Small intestine (tissue), 16 donors: Measurements from ENCODE around the gene PPP1R2C. TPM values are rescaled to one million over a fixed set of nuclear protein-coding genes. Genes with fewer than 3 reads are reported as not detected.

Experiments
- DNase-seq, 2 donors: peaks; one replicate each; pipeline versions ENCODE4 v3.0.0 to v3.0.0-alpha.2; 2013
- FAIRE-seq: peaks from 2 replicates; lab custom pipeline; 2012; peaks lifted over from hg19 to GRCh38; lab: Jason Lieb, UNC
- H3K27ac ChIP-seq, 3 donors: one replicate each; pipeline ENCODE4 v1.5.1; 2013; ENCODE audit warnings: low read length in 2 of 3, mild to moderate bottlenecking in 2 of 3, control low read depth in 1 of 3, inconsistent platforms in 1 of 3, low read depth in 1 of 3, moderate library complexity in 1 of 3
- H3K27me3 ChIP-seq, 3 donors: one replicate each; pipeline ENCODE4 v1.6.1; 2013; ENCODE audit warnings: low read length in 3 of 3, inconsistent platforms in 1 of 3; ENCODE audit not compliant: control insufficient read depth in 3 of 3, insufficient read depth in 3 of 3
- H3K36me3 ChIP-seq, 3 donors: one replicate each; pipeline ENCODE4 v1.6.1; 2013; ENCODE audit warnings: low read length in 3 of 3, inconsistent platforms in 1 of 3, low read depth in 1 of 3, mild to moderate bottlenecking in 1 of 3, moderate library complexity in 1 of 3; ENCODE audit not compliant: control insufficient read depth in 3 of 3, insufficient read depth in 2 of 3
- H3K4me1 ChIP-seq, 3 donors: one replicate each; pipeline ENCODE4 v1.6.1; 2013; ENCODE audit warnings: low read length in 2 of 3, inconsistent platforms in 1 of 3, low read depth in 1 of 3, mild to moderate bottlenecking in 1 of 3, moderate library complexity in 1 of 3; ENCODE audit not compliant: control insufficient read depth in 3 of 3, insufficient read depth in 2 of 3
- H3K4me3 ChIP-seq, 3 donors: one replicate each; pipeline ENCODE4 v1.5.1; 2013; ENCODE audit warnings: low read length in 3 of 3, control low read depth in 1 of 3, inconsistent platforms in 1 of 3, low read depth in 1 of 3, mild to moderate bottlenecking in 1 of 3, moderate library complexity in 1 of 3
- H3K9me3 ChIP-seq, 2 donors: one replicate each; pipeline ENCODE4 v1.6.1; 2013; ENCODE audit warnings: low read depth in 1 of 2, low read length in 1 of 2; ENCODE audit not compliant: control insufficient read depth in 2 of 2, insufficient read depth in 1 of 2
- WGBS, 3 donors: extraction: QIAGEN DNeasy Blood & Tissue Kit; methylation state at CpG; one replicate each; pipeline ENCODE4 v1.1.7; 2013; 5-methylcytosine and 5-hydroxymethylcytosine counted together
- long read RNA-seq, 10 donors: transcript quantifications; one replicate each; lab custom pipeline, GENCODE V29; 2026
- polyA plus RNA-seq, 4 donors: library from polyadenylated mRNA; stranded (reverse) in 3 of 4; unstranded in 1 of 4; fragments of 200-250 nt in 3 of 4; fragments of 120-200 nt in 1 of 4; gene quantifications; one replicate each; pipeline versions ENCODE4 v1.2.1 to v1.2.3, GENCODE V29; 2013
- donor health status: healthy with polysubstance abuse.
- donor health status: control.
- donor health status: control.
- donor health status: Bipolar disorder and iron deficiency.
- donor health status: healthy.

PPP1R2C gene
- polyA plus RNA-seq: not detected
- long read RNA-seq, donor 1: 0 reads
- long read RNA-seq, donor 2: 0 reads
- long read RNA-seq, donor 3: 0 reads
- long read RNA-seq, donor 4: 0 reads
- long read RNA-seq, donor 5: 0 reads
- long read RNA-seq, donor 6: 0 reads
- long read RNA-seq, donor 7: 0 reads
- long read RNA-seq, donor 8: 0 reads
- long read RNA-seq, donor 9: 0 reads
- long read RNA-seq, donor 10: 0 reads

DNA sequence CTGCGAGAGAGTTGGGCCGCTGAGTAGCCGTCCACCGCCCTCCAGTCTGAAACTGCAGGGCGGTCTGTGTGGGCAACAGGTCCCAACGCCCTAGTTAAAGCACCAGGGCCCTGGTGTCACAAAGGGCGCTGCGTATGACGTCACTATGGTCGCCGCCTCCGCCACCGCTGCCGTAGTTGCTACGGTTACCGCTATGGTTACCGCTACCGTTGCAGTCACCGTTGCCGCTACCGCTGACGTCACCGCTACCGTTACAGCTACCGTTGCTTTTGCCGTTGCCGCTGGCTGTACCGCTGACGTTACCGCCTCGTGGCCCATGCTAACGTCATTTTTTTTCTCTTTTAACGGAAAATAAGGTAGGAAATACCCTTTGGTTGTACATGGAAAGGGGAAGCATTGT is at the start of gene PPP1R2C:
TSS of gene PPP1R2C (minus strand) at position 68 of the 400 bp plus-strand sequence. CDS start 84 bp downstream, outside the sequence.
- H3K4me3 ChIP-seq: no peak within 1 kb of the TSS
- WGBS, 3 donors: 70 to 98% (median 86%) methylated on average over 32 to 33 of the region's 33 CpGs
- H3K27ac ChIP-seq: no peak within 1 kb of the TSS
- no peak for DNase-seq
- no peaks in the 10 kb centered on the region for H3K27me3 ChIP-seq
- no peak for FAIRE-seq
- peaks cover 0 to 16% of the 10 kb centered on the region in 2 donors for H3K9me3 ChIP-seq
- no peaks in the 10 kb centered on the region for H3K36me3 ChIP-seq
- peaks cover 0 to 14% (median 0%) of the 10 kb centered on the region in 3 donors for H3K4me1 ChIP-seq

DNA sequence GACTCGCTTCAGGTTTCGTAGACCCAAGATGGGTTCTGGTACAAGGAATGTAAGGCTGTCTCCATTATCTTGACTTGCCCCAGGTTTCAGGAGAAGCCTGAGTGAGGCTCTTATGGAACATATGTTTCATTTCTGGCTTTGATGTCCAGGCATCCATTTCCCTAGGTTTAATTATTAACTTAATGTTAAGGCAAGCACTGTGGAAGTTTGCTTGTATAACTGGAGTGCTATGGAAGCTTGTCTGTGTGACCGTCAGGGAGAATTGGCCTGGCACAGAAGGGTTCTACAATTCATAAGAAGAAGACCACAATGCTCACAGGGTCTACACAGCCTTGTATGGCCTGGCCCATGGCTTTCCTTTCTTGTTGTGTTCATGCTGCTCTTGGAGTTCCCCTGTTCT is 47.2 kb upstream of the PPP1R2C start:
- H3K4me3 ChIP-seq: no peak overlapping the region
- no peak overlapping the region for H3K27ac ChIP-seq
- no peaks in the 10 kb centered on the region for H3K27me3 ChIP-seq
- no peak for FAIRE-seq
- H3K36me3 ChIP-seq: no peaks in the 10 kb centered on the region
- peak; percentile 10 to 19 for DNase-seq
- H3K4me1 ChIP-seq: no peaks in the 10 kb centered on the region
- peaks cover 0 to 2% of the 10 kb centered on the region in 2 donors for H3K9me3 ChIP-seq
- WGBS, 3 donors: 45 to 79% (median 72%) methylated on average over 3 of the region's 3 CpGs

DNA sequence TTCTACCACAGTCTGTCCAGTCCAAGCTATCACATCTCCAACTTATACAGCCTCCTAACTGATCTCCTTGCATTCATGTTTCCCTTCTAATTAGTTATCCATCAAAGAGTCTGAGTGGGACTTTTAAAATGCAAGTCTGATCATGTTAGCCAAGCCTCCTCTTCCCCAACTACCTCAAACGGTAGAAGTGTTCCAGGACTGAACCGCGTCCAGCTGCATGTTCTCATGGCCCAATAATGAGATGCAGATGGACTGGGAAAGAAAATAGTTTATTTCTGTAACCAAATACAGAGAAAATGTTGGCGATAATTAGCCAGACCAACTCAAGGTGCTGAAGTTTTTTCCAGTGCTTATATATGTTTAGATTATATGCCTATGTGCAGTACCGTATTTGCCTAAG is 46.6 kb upstream of the PPP1R2C start:
- FAIRE-seq (no peak), DNase-seq (no peak)
- Histone ChIP-seq H3K36me3 (no peaks in the 10 kb centered on the region), H3K4me1 (no peaks in the 10 kb centered on the region), H3K27me3 (no peaks in the 10 kb centered on the region), H3K4me3 (no peak overlapping the region), H3K9me3 (peaks cover 0 to 2% of the 10 kb centered on the region in 2 donors), H3K27ac (no peak overlapping the region)
- WGBS, 3 donors: 79 to 94% (median 87%) methylated on average over 5 of the region's 5 CpGs

DNA sequence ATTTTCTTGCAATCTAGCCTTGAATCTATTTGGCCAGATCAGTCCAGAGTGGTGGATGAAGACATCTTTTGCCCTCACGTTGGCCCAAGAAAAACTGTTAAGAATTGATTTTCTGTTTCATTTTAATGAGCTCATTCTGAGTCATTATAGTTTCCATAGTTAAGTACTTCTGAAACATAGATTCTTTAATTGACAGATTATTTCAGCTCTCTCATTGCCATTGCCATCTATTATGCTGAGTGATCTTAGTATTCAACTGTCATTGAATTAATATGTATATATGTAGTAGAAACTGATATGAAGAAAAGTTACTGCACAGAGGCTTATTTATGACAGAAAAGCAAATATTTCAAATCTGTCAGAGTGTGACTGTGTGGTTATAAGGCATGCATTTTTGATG is 45.5 kb upstream of the PPP1R2C start:
- WGBS, 3 donors: 50 to 63% (median 59%) methylated on average over 1 of the region's 1 CpG
- H3K4me3 ChIP-seq: no peak overlapping the region
- H3K36me3 ChIP-seq: no peaks in the 10 kb centered on the region
- FAIRE-seq (no peak), DNase-seq (no peak)
- H3K27me3 ChIP-seq: no peaks in the 10 kb centered on the region
- H3K27ac ChIP-seq: no peak overlapping the region
- no peaks in the 10 kb centered on the region for H3K4me1 ChIP-seq
- H3K9me3 ChIP-seq: peaks cover 0 to 7% of the 10 kb centered on the region in 2 donors

DNA sequence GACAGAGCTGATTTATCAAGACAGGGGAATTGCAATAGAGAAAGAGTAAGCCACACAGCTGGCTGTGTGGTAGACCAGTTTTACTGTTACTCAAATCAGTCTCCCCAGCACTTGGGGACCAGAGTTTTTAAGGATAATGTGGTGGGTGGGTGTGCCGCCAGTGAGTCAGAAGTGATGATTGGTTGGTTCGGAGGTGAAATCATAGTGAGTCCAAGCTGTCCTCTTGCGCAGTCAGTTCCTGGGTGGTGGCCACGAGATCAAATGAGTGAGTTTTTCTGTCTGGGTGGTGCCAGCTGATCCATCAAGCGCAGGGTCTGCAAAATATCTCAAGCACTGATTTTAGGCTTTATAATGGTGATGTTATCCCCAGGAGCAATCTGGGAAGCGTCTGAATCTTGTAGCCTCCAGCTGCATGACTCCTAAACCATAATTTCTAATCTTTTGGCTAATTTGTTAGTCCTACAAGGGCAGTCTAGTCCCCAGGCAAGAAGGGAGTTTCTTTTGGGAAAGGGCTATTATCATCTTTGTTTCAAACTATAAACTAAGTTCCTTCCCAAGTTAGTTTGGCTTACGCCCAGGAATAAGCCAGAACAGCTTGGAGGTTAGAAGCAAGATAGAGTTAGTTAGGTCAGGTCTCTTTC is 44.0 kb upstream of the PPP1R2C start:
- Histone ChIP-seq H3K36me3 (no peaks in the 10 kb centered on the region), H3K9me3 (peaks cover 0 to 11% of the 10 kb centered on the region in 2 donors), H3K27me3 (no peaks in the 10 kb centered on the region), H3K27ac (no peak overlapping the region), H3K4me1 (no peaks in the 10 kb centered on the region), H3K4me3 (no peak overlapping the region)
- no peak for DNase-seq
- no peak for FAIRE-seq
- WGBS, 3 donors: 72 to 97% (median 83%) methylated on average over 5 to 7 of the region's 7 CpGs

DNA sequence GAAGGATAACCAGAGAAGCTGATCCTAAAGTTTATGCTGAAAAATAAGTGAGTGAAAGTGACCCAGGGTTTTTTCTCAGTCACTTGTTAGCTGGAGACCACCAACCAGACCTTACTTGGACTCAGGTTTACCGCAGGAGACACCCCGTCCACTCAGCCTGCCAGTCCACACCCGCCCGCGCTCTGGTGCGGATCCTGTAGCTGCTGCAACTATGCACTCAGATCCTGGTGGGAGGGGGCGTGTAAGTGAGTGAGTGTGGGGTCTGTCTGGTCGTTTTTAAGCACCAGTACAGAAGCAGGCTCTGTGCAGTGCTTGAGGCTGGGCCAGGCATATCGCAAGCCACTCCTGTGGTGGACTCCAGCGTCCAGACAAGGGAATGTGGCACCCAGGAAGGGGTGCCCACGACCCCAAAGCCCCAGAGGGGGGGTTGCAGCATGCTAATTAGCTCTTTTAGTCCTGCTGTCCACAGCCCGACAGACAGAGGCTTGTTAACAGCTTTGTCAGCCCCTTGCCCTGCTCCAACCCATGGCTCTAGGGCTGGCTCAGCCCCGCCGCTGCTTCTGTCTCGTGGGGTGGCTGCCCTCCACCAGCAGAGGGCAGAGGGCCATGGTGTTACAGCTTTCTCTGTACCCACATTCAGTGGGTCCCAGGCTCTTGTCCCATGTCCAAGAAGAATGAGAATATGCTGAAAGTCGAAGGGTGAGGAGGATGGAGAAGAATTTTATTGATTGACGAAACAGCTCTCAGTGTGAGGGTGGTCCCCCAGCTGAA is 40.4 kb upstream of the PPP1R2C start:
- Histone ChIP-seq H3K4me1 (no peaks in the 10 kb centered on the region), H3K27me3 (no peaks in the 10 kb centered on the region), H3K27ac (no peak overlapping the region), H3K36me3 (no peaks in the 10 kb centered on the region), H3K9me3 (peaks cover 0 to 11% of the 10 kb centered on the region in 2 donors), H3K4me3 (no peak overlapping the region)
- DNase-seq (no peak), FAIRE-seq (no peak)
- WGBS, 3 donors: 70 to 90% (median 70%) methylated on average over 10 to 17 of the region's 17 CpGs

DNA sequence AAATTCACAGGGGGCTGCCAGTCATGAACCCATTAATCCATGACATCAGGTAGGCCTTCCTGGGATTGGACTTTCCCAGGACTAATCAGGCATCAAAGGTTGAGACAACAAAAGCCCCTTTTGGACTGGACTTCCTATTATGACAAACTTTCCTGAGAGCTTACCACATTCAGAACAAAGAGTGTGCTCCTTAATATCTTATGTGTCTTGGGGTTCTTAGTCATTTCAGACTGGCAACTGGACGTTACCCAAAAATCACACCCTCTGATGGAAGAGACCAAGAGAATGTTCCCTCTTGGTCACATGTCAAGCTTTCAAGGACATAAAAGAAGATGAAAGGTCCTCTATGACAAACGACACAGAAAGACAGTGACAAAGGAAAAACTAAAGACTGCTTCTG is 31.6 kb upstream of the PPP1R2C start:
- H3K4me1 ChIP-seq: peaks cover 0 to 6% (median 0%) of the 10 kb centered on the region in 3 donors
- FAIRE-seq (no peak), DNase-seq (no peak)
- H3K27me3 ChIP-seq: no peaks in the 10 kb centered on the region
- no peaks in the 10 kb centered on the region for H3K36me3 ChIP-seq
- no peak overlapping the region for H3K4me3 ChIP-seq
- H3K27ac ChIP-seq: no peak overlapping the region
- WGBS, 3 donors: 58 to 64% (median 59%) methylated on average over 2 of the region's 2 CpGs
- no peaks in the 10 kb centered on the region for H3K9me3 ChIP-seq

DNA sequence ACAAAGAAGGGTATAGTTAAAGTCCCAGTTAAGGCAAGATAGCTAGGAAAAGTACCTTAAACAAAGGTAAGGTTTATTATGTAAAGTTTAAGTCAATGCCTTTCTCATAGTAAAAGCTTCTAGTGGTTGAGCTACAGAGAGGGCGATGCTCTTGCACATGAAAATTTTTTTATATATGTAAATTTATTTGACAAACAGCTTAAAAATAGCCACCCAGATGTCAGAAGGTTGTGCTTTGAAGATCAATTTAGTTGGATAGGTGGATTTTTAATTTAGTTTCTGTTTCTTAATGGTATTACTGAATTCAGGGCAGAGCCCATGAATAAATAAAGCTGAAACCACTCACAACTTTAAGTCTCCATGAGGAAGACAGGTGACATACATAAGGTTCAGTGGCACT is 29.4 kb upstream of the PPP1R2C start:
- WGBS, 3 donors: 91 to 94% (median 93%) methylated on average over 1 of the region's 1 CpG

More for the DNA sequence above, 29.4 kb upstream of the PPP1R2C start:
- no peak overlapping the region for H3K4me3 ChIP-seq
- peaks cover 0 to 6% (median 0%) of the 10 kb centered on the region in 3 donors for H3K4me1 ChIP-seq
- no peak overlapping the region for H3K27ac ChIP-seq
- DNase-seq: no peak
- no peaks in the 10 kb centered on the region for H3K36me3 ChIP-seq
- no peak for FAIRE-seq
- H3K27me3 ChIP-seq: peaks cover 0 to 2% (median 0%) of the 10 kb centered on the region in 3 donors
- H3K9me3 ChIP-seq: no peaks in the 10 kb centered on the region
